Endothelial cell (in vitro differentiated cells): Measurements from ENCODE around the gene DGCR2. TPM values are rescaled to one million over a fixed set of nuclear protein-coding genes. Genes with fewer than 3 reads are reported as not detected.

Experiments used
- DNase-seq: peaks from one replicate; pipeline ENCODE4 v3.0.0; 2021; ENCODE audit warnings: low spot score
- H3K27ac Mint-ChIP-seq: one replicate; pipeline ENCODE4 v1.8.0; 2021; ENCODE audit warnings: mixed read lengths, inconsistent platforms; ENCODE audit not compliant: unreplicated experiment
- H3K27me3 Mint-ChIP-seq: one replicate; pipeline ENCODE4 v1.8.0; 2021; ENCODE audit warnings: mild to moderate bottlenecking, moderate library complexity, mixed read lengths, inconsistent platforms; ENCODE audit not compliant: unreplicated experiment
- H3K36me3 Mint-ChIP-seq: one replicate; pipeline ENCODE4 v1.8.0; 2021; ENCODE audit warnings: mild to moderate bottlenecking, low read depth, mixed read lengths, inconsistent platforms; ENCODE audit not compliant: unreplicated experiment
- H3K4me1 Mint-ChIP-seq: one replicate; pipeline ENCODE4 v1.8.0; 2021; ENCODE audit warnings: mild to moderate bottlenecking, mixed read lengths, inconsistent platforms; ENCODE audit not compliant: unreplicated experiment
- H3K4me3 Mint-ChIP-seq: one replicate; pipeline ENCODE4 v1.8.0; 2021; ENCODE audit warnings: mild to moderate bottlenecking, mixed read lengths, inconsistent platforms; ENCODE audit not compliant: unreplicated experiment
- H3K9me3 Mint-ChIP-seq: one replicate; pipeline ENCODE4 v1.8.0; 2021; ENCODE audit warnings: mixed read lengths, inconsistent platforms; ENCODE audit not compliant: unreplicated experiment
- CTCF ChIP-seq: fragments of 200-600 bp; sonication (generic); IDR thresholded peaks from one replicate; pipeline ENCODE4 v1.5.0; 2021; ENCODE audit warnings: antibody characterized with exemption; ENCODE audit not compliant: unreplicated experiment
- total RNA-seq: library from RNA; stranded (reverse); fragmentation: NEBNext Ultra II Directional; extraction: Animal tissue kit (Norgen Biotek cat#: 25700); gene quantifications from one replicate; pipeline ENCODE4 v1.2.1, GENCODE V29; 2021; ENCODE audit not compliant: unreplicated experiment

DGCR2 gene
- total RNA-seq, 1 donor from 2014 or later, result 46.7 TPM

GRCh38 chr22:19062139-19062942 lies 59.9 kb downstream of the DGCR2 start:
- TF ChIP-seq CTCF, result no peak
- Mint-ChIP-seq H3K27ac (no peak overlapping the region), H3K4me3 (no peak overlapping the region), H3K36me3 (peaks cover 25% of the 10 kb centered on the region), H3K4me1 (no peaks in the 10 kb centered on the region), H3K9me3 (no peaks in the 10 kb centered on the region), H3K27me3 (no peaks in the 10 kb centered on the region)
- no peak for DNase-seq

- H3K4me3 Mint-ChIP-seq, result peak overlapping the region; percentile 56
- no peaks in the 10 kb centered on the region for H3K4me1 Mint-ChIP-seq
- no peaks in the 10 kb centered on the region for H3K9me3 Mint-ChIP-seq
- H3K27ac Mint-ChIP-seq, result no peak overlapping the region
- TF ChIP-seq CTCF, result no peak
- H3K36me3 Mint-ChIP-seq, result peaks cover 29% of the 10 kb centered on the region
- no peaks in the 10 kb centered on the region for H3K27me3 Mint-ChIP-seq
- DNase-seq, result no peak
Measured at GRCh38 chr22:19061471-19062138, 60.6 kb downstream of the DGCR2 start.

GRCh38 chr22:19060356-19061009 lies 61.7 kb downstream of the DGCR2 start:
- H3K9me3 Mint-ChIP-seq, result no peaks in the 10 kb centered on the region
- no peaks in the 10 kb centered on the region for H3K4me1 Mint-ChIP-seq
- no peak for DNase-seq
- no peak overlapping the region for H3K27ac Mint-ChIP-seq
- peaks cover 2% of the 10 kb centered on the region for H3K27me3 Mint-ChIP-seq
- no peak overlapping the region for H3K4me3 Mint-ChIP-seq
- H3K36me3 Mint-ChIP-seq, result peaks cover 30% of the 10 kb centered on the region
- TF ChIP-seq CTCF, result no peak

DNA sequence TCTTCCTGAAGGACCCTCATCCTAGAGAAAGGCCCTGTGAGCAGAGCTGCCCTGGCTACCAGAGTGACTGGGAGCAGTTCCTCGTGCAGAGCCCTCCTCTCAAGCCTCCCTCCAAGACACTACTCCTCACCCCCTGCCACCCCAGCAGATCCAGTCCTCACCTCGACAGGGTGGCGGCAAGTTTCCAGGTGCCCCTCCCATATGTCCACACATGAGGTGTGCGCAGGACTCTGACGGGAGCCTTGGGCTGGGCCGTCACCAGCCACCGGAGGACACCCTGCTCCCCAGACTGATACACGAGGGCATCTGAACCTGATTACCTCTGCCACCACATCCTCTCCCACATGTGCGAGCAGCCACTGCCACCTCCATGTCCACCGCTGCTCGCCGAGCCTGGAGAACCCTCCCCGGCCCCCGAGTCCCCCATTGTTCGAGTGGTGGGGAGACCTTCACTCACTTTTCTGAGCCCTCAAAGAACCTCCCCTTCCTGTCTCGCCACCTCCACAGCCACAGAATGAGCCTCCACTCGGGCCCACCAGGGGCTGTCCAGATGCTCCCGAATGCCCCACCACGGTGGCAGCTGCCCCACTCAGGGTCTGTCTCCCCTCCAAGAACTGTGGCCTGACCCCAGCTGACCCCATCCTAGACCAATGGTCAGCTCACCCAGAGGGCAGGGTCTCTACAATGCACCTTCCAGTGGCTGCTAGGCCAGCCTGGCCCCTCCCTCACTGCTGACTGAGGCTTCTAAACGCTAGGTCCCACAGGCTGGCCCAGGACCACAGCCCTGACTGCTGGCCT lies 62.5 kb downstream of the DGCR2 start:
- Mint-ChIP-seq H3K27ac (no peak overlapping the region), H3K4me1 (no peaks in the 10 kb centered on the region), H3K36me3 (peaks cover 24% of the 10 kb centered on the region), H3K9me3 (no peaks in the 10 kb centered on the region), H3K4me3 (no peak overlapping the region), H3K27me3 (peaks cover 2% of the 10 kb centered on the region)
- TF ChIP-seq CTCF, result no peak
- DNase-seq, result no peak
